NCI-H146 treated with DMSO at 0.1 percent for 48 hours (cell line): ENCODE results near the gene SOS1.
"Not testable (repeated sequence)": the region's sequence is repeated elsewhere in the genome, so short reads cannot be mapped to it uniquely, and the experiment has no call there.

ENCODE experiments used
- DNase-seq: peaks from one replicate; lab custom pipeline; 2025; ENCODE audit not compliant: unreplicated experiment; lab: John Stamatoyannopoulos, UW

The SOS1 gene

GRCh38 chr2:38977047-38977446 lies 143.8 kb downstream of the SOS1 start:
- no peak for DNase-seq

- DNase-seq: no peak
Observed at GRCh38 chr2:38975042-38975441, 145.8 kb downstream of the SOS1 start.

- no peak for DNase-seq
Observed at GRCh38 chr2:38973266-38973665, 147.6 kb downstream of the SOS1 start.

GRCh38 chr2:38971377-38971776 lies 149.5 kb downstream of the SOS1 start:
- DNase-seq: no peak

- no peak for DNase-seq
Observed at GRCh38 chr2:38968021-38968420, 152.8 kb downstream of the SOS1 start.

GRCh38 chr2:38966678-38967077 lies 154.2 kb downstream of the SOS1 start:
- DNase-seq: no peak

GRCh38 chr2:38966006-38966405 lies 154.8 kb downstream of the SOS1 start:
- DNase-seq: no peak

GRCh38 chr2:38960609-38961320 lies 160.1 kb downstream of the SOS1 start:
- no peak for DNase-seq

GRCh38 chr2:38959938-38960608 lies 160.8 kb downstream of the SOS1 start:
- no peak for DNase-seq

- DNase-seq: no peak
Observed at GRCh38 chr2:38959466-38959865, 161.4 kb downstream of the SOS1 start.

- DNase-seq: no peak
Observed at GRCh38 chr2:38957972-38958371, 162.9 kb downstream of the SOS1 start.

- DNase-seq: no peak
Observed at GRCh38 chr2:38951766-38952165, 169.1 kb downstream of the SOS1 start.

- DNase-seq: no peak
Observed at GRCh38 chr2:38948995-38949394, 171.9 kb downstream of the SOS1 start.

GRCh38 chr2:38948387-38948882 lies 172.4 kb downstream of the SOS1 start:
- DNase-seq: no peak

GRCh38 chr2:38947241-38948239 lies 173.3 kb downstream of the SOS1 start:
- DNase-seq: peak; percentile 66

- no peak for DNase-seq
Observed at GRCh38 chr2:38945911-38946310, 174.9 kb downstream of the SOS1 start.

GRCh38 chr2:38945372-38945771 lies 175.5 kb downstream of the SOS1 start:
- DNase-seq: no peak

- DNase-seq: no peak
Observed at GRCh38 chr2:38943784-38944183, 177.1 kb downstream of the SOS1 start.

GRCh38 chr2:38940746-38941145 lies 180.1 kb downstream of the SOS1 start:
- DNase-seq: no peak

GRCh38 chr2:38937548-38937947 lies 183.3 kb downstream of the SOS1 start:
- no peak for DNase-seq

- not testable (repeated sequence) for DNase-seq
Observed at GRCh38 chr2:38936516-38936915, 184.3 kb downstream of the SOS1 start.
